HEK293 (cell line): ENCODE results near the gene C3orf20.

Source experiments
- CTCF ChIP-seq: fragments of 450-650 bp; formaldehyde crosslinking; IDR thresholded peaks from 2 replicates; pipeline ENCODE4 v1.5.1; 2016; ENCODE audit warnings: missing biosample characterization, missing genetic modification characterization
- PBX3 ChIP-seq: sonication (generic); formaldehyde crosslinking; IDR thresholded peaks from 2 replicates; pipeline ENCODE4 v1.8.1; 2022; ENCODE audit warnings: mild to moderate bottlenecking, moderate library complexity, missing genetic modification reagents
- REST ChIP-seq: fragments of 450-650 bp; formaldehyde crosslinking; IDR thresholded peaks from 2 replicates; pipeline ENCODE4 v1.5.1; 2016; ENCODE audit warnings: missing biosample characterization, missing genetic modification characterization
- SP3 ChIP-seq: fragments of 450-650 bp; formaldehyde crosslinking; IDR thresholded peaks from 2 replicates; pipeline ENCODE4 v1.5.1; 2016; ENCODE audit warnings: missing biosample characterization, missing genetic modification characterization
- ZBTB1 ChIP-seq: fragments of 450-650 bp; formaldehyde crosslinking; IDR thresholded peaks from 2 replicates; pipeline ENCODE4 v1.5.1; 2016; ENCODE audit warnings: missing biosample characterization, missing genetic modification characterization
- ZFP41 ChIP-seq: fragments of 450-650 bp; formaldehyde crosslinking; IDR thresholded peaks from 2 replicates; pipeline ENCODE4 v1.5.1; 2016; ENCODE audit warnings: missing biosample characterization, missing genetic modification characterization, borderline replicate concordance
- ZNF10 ChIP-seq: fragments of 450-650 bp; formaldehyde crosslinking; IDR thresholded peaks from 2 replicates; pipeline ENCODE4 v1.5.1; 2017; ENCODE audit warnings: missing biosample characterization, missing genetic modification characterization
- ZNF121 ChIP-seq: fragments of 450-650 bp; formaldehyde crosslinking; IDR thresholded peaks from 2 replicates; pipeline ENCODE4 v1.5.1; 2016; ENCODE audit warnings: missing biosample characterization, missing genetic modification characterization
- ZNF157 ChIP-seq: fragments of 450-650 bp; formaldehyde crosslinking; IDR thresholded peaks from 2 replicates; pipeline ENCODE4 v1.5.1; 2016; ENCODE audit warnings: missing biosample characterization, missing genetic modification characterization
- ZNF169 ChIP-seq: fragments of 450-650 bp; formaldehyde crosslinking; IDR thresholded peaks from 2 replicates; pipeline ENCODE4 v1.5.1; 2016; ENCODE audit warnings: missing biosample characterization, missing genetic modification characterization
- ZNF404 ChIP-seq: fragments of 450-650 bp; formaldehyde crosslinking; IDR thresholded peaks from 2 replicates; pipeline ENCODE4 v1.5.1; 2017; ENCODE audit warnings: missing biosample characterization, missing genetic modification characterization
- ZNF423 ChIP-seq: fragments of 450-650 bp; formaldehyde crosslinking; IDR thresholded peaks from 2 replicates; pipeline ENCODE4 v1.5.1; 2016; ENCODE audit warnings: missing biosample characterization, missing genetic modification characterization
- ZNF558 ChIP-seq: fragments of 450-650 bp; formaldehyde crosslinking; IDR thresholded peaks from 2 replicates; pipeline ENCODE4 v1.5.1; 2016; ENCODE audit warnings: missing biosample characterization, missing genetic modification characterization
- ZNF639 ChIP-seq: fragments of 450-650 bp; formaldehyde crosslinking; IDR thresholded peaks from 2 replicates; pipeline ENCODE4 v1.5.1; 2016; ENCODE audit warnings: missing biosample characterization, missing genetic modification characterization

GRCh38 chr3:14750650-14751049 is 75.7 kb downstream of the C3orf20 start:
- TF ChIP-seq SP3 (no peak), PBX3 (no peak), ZNF10 (no peak), ZNF121 (tag by site-specific recombination) (no peak), CTCF (no peak), ZNF639 (tag by site-specific recombination) (no peak), ZNF157 (no peak), ZNF404 (tag by site-specific recombination) (no peak), ZNF558 (tag by site-specific recombination) (peak; percentile 100), ZBTB1 (tag by site-specific recombination) (no peak), ZFP41 (tag by site-specific recombination) (no peak), ZNF423 (no peak), ZNF169 (no peak), REST (tag by site-specific recombination) (no peak)
